CD4-positive, alpha-beta T cell (primary cell): ENCODE results near the gene ALDH3B1. TPM values are rescaled to one million over a fixed set of nuclear protein-coding genes. Genes with fewer than 3 reads are reported as not detected.

ENCODE experiments used
- ATAC-seq: fragments of 200-7000 bp; cut with Tn5 transposase; one replicate; pipeline ENCODE4 v1.10.0; 2022; ENCODE audit warnings: mild to moderate bottlenecking; ENCODE audit not compliant: poor library complexity
- CTCF ChIA-PET: fragments of 350-600 bp; sonication (Branson Sonifier 250); formaldehyde crosslinking; loops from one replicate; lab custom pipeline; 2021; ENCODE audit warnings: antibody characterized with exemption, inconsistent platforms; lab: Charles Lee
- POLR2A ChIA-PET: fragments of 350-600 bp; sonication (Branson Sonifier 250); formaldehyde crosslinking; loops from one replicate; lab custom pipeline; 2021; ENCODE audit warnings: antibody characterized with exemption, inconsistent platforms; lab: Charles Lee
- DNase-seq, 14 experiments: peaks; one replicate each; pipeline ENCODE4 v3.0.0-alpha.2; 2013 to 2020; ENCODE audit warnings: mixed read lengths in 2 of 14
- H3K27ac ChIP-seq, 2 donors: one replicate each; pipeline versions ENCODE4 v1.5.1 to v1.7.0; 2013; ENCODE audit warnings: low read length in 2 of 2, low read depth in 1 of 2, mild to moderate bottlenecking in 1 of 2
- H3K27me3 ChIP-seq, 2 experiments: 1 replicate in 1 of 2; 2 replicates in 1 of 2; pipeline versions ENCODE4 v1.6.1 to v1.7.0; 2013; ENCODE audit warnings: low read length in 2 of 2, control low read depth in 1 of 2, mild to moderate bottlenecking in 1 of 2, moderate library complexity in 1 of 2; ENCODE audit not compliant: insufficient read depth in 2 of 2, control insufficient read depth in 1 of 2
- H3K36me3 ChIP-seq: one replicate; pipeline ENCODE4 v1.6.1; 2013; ENCODE audit warnings: low read length, control low read depth; ENCODE audit not compliant: insufficient read depth
- H3K4me1 ChIP-seq: one replicate; pipeline ENCODE4 v1.6.1; 2013; ENCODE audit warnings: low read length, control low read depth; ENCODE audit not compliant: insufficient read depth
- H3K4me3 ChIP-seq: one replicate; pipeline ENCODE4 v1.5.1; 2013; ENCODE audit warnings: mild to moderate bottlenecking, low read length, moderate library complexity
- H3K9me3 ChIP-seq, 2 experiments: 1 replicate in 1 of 2; 2 replicates in 1 of 2; pipeline versions ENCODE4 v1.6.1 to v1.7.0; 2013; ENCODE audit warnings: low read length in 2 of 2, mild to moderate bottlenecking in 2 of 2, control low read depth in 1 of 2, moderate library complexity in 1 of 2; ENCODE audit not compliant: control insufficient read depth in 1 of 2, insufficient read depth in 1 of 2
- H3K27ac Mint-ChIP-seq: one replicate; pipeline ENCODE4 v1.8.0; 2020; ENCODE audit warnings: mixed read lengths
- H3K27me3 Mint-ChIP-seq: one replicate; pipeline ENCODE4 v1.8.0; 2021; ENCODE audit warnings: mixed read lengths
- H3K36me3 Mint-ChIP-seq: one replicate; pipeline ENCODE4 v1.8.0; 2021; ENCODE audit warnings: low read depth, mixed read lengths
- H3K4me1 Mint-ChIP-seq: one replicate; pipeline ENCODE4 v1.8.0; 2021; ENCODE audit warnings: low read depth, mixed read lengths
- H3K4me3 Mint-ChIP-seq: one replicate; pipeline ENCODE4 v1.8.0; 2020; ENCODE audit warnings: mild to moderate bottlenecking, mixed read lengths
- H3K9me3 Mint-ChIP-seq: one replicate; pipeline ENCODE4 v1.8.0; 2020; ENCODE audit warnings: mixed read lengths
- CTCF ChIP-seq: fragments of 200-600 bp; IDR thresholded peaks from one replicate; pipeline ENCODE4 v1.8.0; 2022; ENCODE audit warnings: antibody characterized with exemption, mild to moderate bottlenecking
- intact Hi-C, 2 experiments: fragments of 100-400 bp; cut with DNase I in 1 of 2; cut with micrococcal nuclease in 1 of 2; formaldehyde crosslinking; loops; one replicate each; pipeline versions ENCODE4 v1.15.1 to v1.9.0; 2023 to 2025; cut with DNase I, micrococcal nuclease
- total RNA-seq, 174 experiments: library from RNA in 2 of 174; stranded (reverse) in 2 of 174; gene quantifications; one replicate each; pipeline ENCODE4 v1.2.3 and lab custom pipeline; 2021 to 2026

ALDH3B1 gene
- total RNA-seq, 2 experiments from 2014 or later, result 0.34 to 0.44 TPM

GRCh38 chr11:68071281-68072048, 61.3 kb downstream of the ALDH3B1 start:
- POLR2A ChIA-PET, result no interaction called here
- H3K4me3 ChIP-seq, result no peak overlapping the region
- no peaks in the 10 kb centered on the region for H3K27me3 ChIP-seq
- intact Hi-C loops, result no loop called here
- CTCF ChIA-PET, result no interaction called here
- no peak for TF ChIP-seq CTCF
- H3K36me3 ChIP-seq, result no peaks in the 10 kb centered on the region
- no peaks in the 10 kb centered on the region for H3K9me3 ChIP-seq
- Mint-ChIP-seq H3K4me3 (no peak overlapping the region), H3K4me1 (no peaks in the 10 kb centered on the region), H3K36me3 (peaks cover 41% of the 10 kb centered on the region), H3K27me3 (no peaks in the 10 kb centered on the region), H3K9me3 (no peaks in the 10 kb centered on the region), H3K27ac (no peak overlapping the region)
- DNase-seq (no peak), ATAC-seq (no peak)
- H3K4me1 ChIP-seq, result no peaks in the 10 kb centered on the region
- no peak overlapping the region for H3K27ac ChIP-seq

- peaks cover 15% of the 10 kb centered on the region for H3K36me3 Mint-ChIP-seq
- no peak for ATAC-seq
- intact Hi-C loops, result no loop called here
Measured at GRCh38 chr11:68074584-68075352, 64.6 kb downstream of the ALDH3B1 start.

More at GRCh38 chr11:68074584-68075352, 64.6 kb downstream of the ALDH3B1 start:
- H3K27ac Mint-ChIP-seq, result no peak overlapping the region
- ChIA-PET POLR2A (no interaction called here), CTCF (no interaction called here)
- Histone ChIP-seq H3K36me3 (no peaks in the 10 kb centered on the region), H3K4me3 (no peak overlapping the region), H3K9me3 (no peaks in the 10 kb centered on the region), H3K27ac (no peak overlapping the region), H3K27me3 (no peaks in the 10 kb centered on the region), H3K4me1 (no peaks in the 10 kb centered on the region)
- TF ChIP-seq CTCF, result no peak
- H3K4me3 Mint-ChIP-seq, result no peak overlapping the region
- DNase-seq, result no peak
- H3K27me3 Mint-ChIP-seq, result no peaks in the 10 kb centered on the region
- H3K4me1 Mint-ChIP-seq, result no peaks in the 10 kb centered on the region
- H3K9me3 Mint-ChIP-seq, result no peaks in the 10 kb centered on the region
